ENCODE data around the gene ZFPM1.
A peak's percentile ranks its signal among the peaks of the same experiment; 100 is the strongest.

The ZFPM1 gene

GRCh38 chr16:88539652-88540345 lies 86.7 kb downstream of the ZFPM1 start:
- DNase-seq (ENCODE audit: low spot score) = no peak

GRCh38 chr16:88540346-88540977 lies 87.4 kb downstream of the ZFPM1 start:
- no peak for DNase-seq (ENCODE audit: low spot score)

GRCh38 chr16:88541831-88542616 lies 88.9 kb downstream of the ZFPM1 start:
- no peak for DNase-seq (ENCODE audit: low spot score)

GRCh38 chr16:88543230-88543813 lies 90.2 kb downstream of the ZFPM1 start:
- no peak for DNase-seq (ENCODE audit: low spot score)

- no peak for DNase-seq (ENCODE audit: low spot score)
Measured at GRCh38 chr16:88545781-88546180, 92.7 kb downstream of the ZFPM1 start.

- DNase-seq (ENCODE audit: low spot score) = no peak
Measured at GRCh38 chr16:88548131-88548874, 95.2 kb downstream of the ZFPM1 start.

GRCh38 chr16:88548985-88549384 lies 95.9 kb downstream of the ZFPM1 start:
- no peak for DNase-seq (ENCODE audit: low spot score)

- DNase-seq (ENCODE audit: low spot score) = no peak
Measured at GRCh38 chr16:88549671-88550245, 96.7 kb downstream of the ZFPM1 start.

GRCh38 chr16:88550246-88550661 lies 97.2 kb downstream of the ZFPM1 start:
- DNase-seq (ENCODE audit: low spot score) = peak; percentile 45

- no peak for DNase-seq (ENCODE audit: low spot score)
Measured at GRCh38 chr16:88552166-88552565, 99.1 kb downstream of the ZFPM1 start.

- DNase-seq (ENCODE audit: low spot score) = no peak
Measured at GRCh38 chr16:88552815-88553214, 99.7 kb downstream of the ZFPM1 start.

- DNase-seq (ENCODE audit: low spot score) = no peak
Measured at GRCh38 chr16:88553739-88554138, 100.7 kb downstream of the ZFPM1 start.

GRCh38 chr16:88554711-88555264 lies 101.7 kb downstream of the ZFPM1 start:
- DNase-seq (ENCODE audit: low spot score) = no peak

- no peak for DNase-seq (ENCODE audit: low spot score)
Measured at GRCh38 chr16:88556294-88556988, 103.4 kb downstream of the ZFPM1 start.

GRCh38 chr16:88558457-88559442 lies 105.7 kb downstream of the ZFPM1 start:
- DNase-seq (ENCODE audit: low spot score) = no peak

GRCh38 chr16:88560714-88561484 lies 107.8 kb downstream of the ZFPM1 start:
- DNase-seq (ENCODE audit: low spot score) = peak; percentile 63

- peak; percentile 70 for DNase-seq (ENCODE audit: low spot score)
Measured at GRCh38 chr16:88561485-88562359, 108.6 kb downstream of the ZFPM1 start.

GRCh38 chr16:88566158-88566557 lies 113.1 kb downstream of the ZFPM1 start:
- DNase-seq (ENCODE audit: low spot score) = no peak

Data from ecto neural progenitor cell (in vitro differentiated cells).